ENCODE measurements around the gene SMIM5.
A peak's percentile ranks its signal among the peaks of the same experiment; 100 is the strongest.

The SMIM5 gene

GRCh38 chr17:75601057-75601987 is 31.9 kb upstream of the SMIM5 start:
- Histone ChIP-seq H3K9me2 (replicated peaks; ENCODE audit: insufficient read depth, low read length) (no peaks in the 10 kb centered on the region), H3K4me2 (ENCODE audit: low read depth, low read length) (no peak overlapping the region), H3K4me3 (ENCODE audit: low read length) (no peak overlapping the region), H2AFZ (ENCODE audit: low read length) (no peak overlapping the region), H3K79me2 (ENCODE audit: low read length) (no peaks in the 10 kb centered on the region), H4K20me1 (ENCODE audit: insufficient read depth, low read length) (no peaks in the 10 kb centered on the region), H3F3A (ENCODE audit: insufficient read depth, low read length) (no peaks in the 10 kb centered on the region), H3K9me3 (replicated peaks; ENCODE audit: insufficient read depth, low read length) (no peaks in the 10 kb centered on the region), H3K4me1 (ENCODE audit: low read length) (no peaks in the 10 kb centered on the region), H3K36me3 (replicated peaks; ENCODE audit: insufficient read depth, low read length) (no peaks in the 10 kb centered on the region), H3K27me3 (replicated peaks; ENCODE audit: insufficient read depth, low read length) (peaks cover 17% of the 10 kb centered on the region), H3K27ac (ENCODE audit: low read length) (no peak overlapping the region), H3K9ac (ENCODE audit: low read length) (no peak overlapping the region)
- DNase-seq = peak; percentile 67
- TF ChIP-seq, protein P1, sequence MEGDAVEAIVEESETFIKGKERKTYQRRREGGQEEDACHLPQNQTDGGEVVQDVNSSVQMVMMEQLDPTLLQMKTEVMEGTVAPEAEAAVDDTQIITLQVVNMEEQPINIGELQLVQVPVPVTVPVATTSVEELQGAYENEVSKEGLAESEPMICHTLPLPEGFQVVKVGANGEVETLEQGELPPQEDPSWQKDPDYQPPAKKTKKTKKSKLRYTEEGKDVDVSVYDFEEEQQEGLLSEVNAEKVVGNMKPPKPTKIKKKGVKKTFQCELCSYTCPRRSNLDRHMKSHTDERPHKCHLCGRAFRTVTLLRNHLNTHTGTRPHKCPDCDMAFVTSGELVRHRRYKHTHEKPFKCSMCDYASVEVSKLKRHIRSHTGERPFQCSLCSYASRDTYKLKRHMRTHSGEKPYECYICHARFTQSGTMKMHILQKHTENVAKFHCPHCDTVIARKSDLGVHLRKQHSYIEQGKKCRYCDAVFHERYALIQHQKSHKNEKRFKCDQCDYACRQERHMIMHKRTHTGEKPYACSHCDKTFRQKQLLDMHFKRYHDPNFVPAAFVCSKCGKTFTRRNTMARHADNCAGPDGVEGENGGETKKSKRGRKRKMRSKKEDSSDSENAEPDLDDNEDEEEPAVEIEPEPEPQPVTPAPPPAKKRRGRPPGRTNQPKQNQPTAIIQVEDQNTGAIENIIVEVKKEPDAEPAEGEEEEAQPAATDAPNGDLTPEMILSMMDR (IDR thresholded peaks at IDR 0.05; ENCODE audit: low read length) = peak; percentile 86
- TF ChIP-seq EZH2phosphoT487 (IDR thresholded peaks at IDR 0.05; ENCODE audit: low read length) = no peak

- Histone ChIP-seq H3K4me3 (ENCODE audit: low read length) (no peak overlapping the region), H3K36me3 (replicated peaks; ENCODE audit: insufficient read depth, low read length) (no peaks in the 10 kb centered on the region), H3K79me2 (ENCODE audit: low read length) (no peaks in the 10 kb centered on the region), H3K9ac (ENCODE audit: low read length) (no peak overlapping the region), H4K20me1 (ENCODE audit: insufficient read depth, low read length) (no peaks in the 10 kb centered on the region), H3K9me3 (replicated peaks; ENCODE audit: insufficient read depth, low read length) (no peaks in the 10 kb centered on the region), H3K27ac (ENCODE audit: low read length) (no peak overlapping the region), H2AFZ (ENCODE audit: low read length) (no peak overlapping the region), H3F3A (ENCODE audit: insufficient read depth, low read length) (no peaks in the 10 kb centered on the region), H3K4me1 (ENCODE audit: low read length) (no peaks in the 10 kb centered on the region), H3K9me2 (replicated peaks; ENCODE audit: insufficient read depth, low read length) (no peaks in the 10 kb centered on the region), H3K27me3 (replicated peaks; ENCODE audit: insufficient read depth, low read length) (peaks cover 4% of the 10 kb centered on the region; the same call in 1 of the 2 replicates), H3K4me2 (ENCODE audit: low read depth, low read length) (no peak overlapping the region)
- TF ChIP-seq, protein P1 (IDR thresholded peaks at IDR 0.05; ENCODE audit: low read length) = no peak
- no peak for TF ChIP-seq EZH2 (optimal IDR thresholded peaks at IDR 0.05; ENCODE audit: low read depth, low read length)
- no peak for TF ChIP-seq EZH2phosphoT487 (IDR thresholded peaks at IDR 0.05; ENCODE audit: low read length)
- DNase-seq = no peak
Observed at GRCh38 chr17:75602644-75603043, 30.6 kb upstream of the SMIM5 start.

DNA sequence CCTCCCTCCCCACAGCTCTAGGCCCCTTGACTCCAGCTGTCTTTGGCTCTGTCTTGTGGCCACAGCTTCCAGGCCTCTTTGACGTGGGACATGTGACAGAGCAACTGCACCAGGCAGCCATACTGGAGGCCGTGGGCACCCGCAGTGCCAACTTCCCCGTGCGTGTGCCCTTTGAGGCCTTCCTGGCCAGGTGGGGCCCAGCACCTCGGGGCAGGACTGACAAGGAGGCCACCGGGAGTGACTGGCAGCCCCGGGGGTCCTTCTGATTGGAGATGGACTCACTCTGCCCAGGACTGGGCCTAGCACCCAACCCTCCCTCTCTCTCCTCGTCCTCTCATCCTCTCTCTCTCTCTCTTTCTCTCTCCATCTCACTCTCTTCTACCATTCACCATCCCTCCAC is 30.1 kb upstream of the SMIM5 start:
- Histone ChIP-seq H3K9me2 (replicated peaks; ENCODE audit: insufficient read depth, low read length) (no peaks in the 10 kb centered on the region), H4K20me1 (ENCODE audit: insufficient read depth, low read length) (no peaks in the 10 kb centered on the region)
- no peak for TF ChIP-seq EZH2phosphoT487 (IDR thresholded peaks at IDR 0.05; ENCODE audit: low read length)
- TF ChIP-seq EZH2 (optimal IDR thresholded peaks at IDR 0.05; ENCODE audit: low read depth, low read length) = no peak
- TF ChIP-seq, protein P1 (IDR thresholded peaks at IDR 0.05; ENCODE audit: low read length) = no peak

More for the DNA sequence above, 30.1 kb upstream of the SMIM5 start:
- Histone ChIP-seq H3K36me3 (replicated peaks; ENCODE audit: insufficient read depth, low read length) (no peaks in the 10 kb centered on the region), H3K4me1 (ENCODE audit: low read length) (no peaks in the 10 kb centered on the region), H3K79me2 (ENCODE audit: low read length) (no peaks in the 10 kb centered on the region), H3K4me2 (ENCODE audit: low read depth, low read length) (no peak overlapping the region), H2AFZ (ENCODE audit: low read length) (no peak overlapping the region), H3K9ac (ENCODE audit: low read length) (no peak overlapping the region), H3K4me3 (ENCODE audit: low read length) (no peak overlapping the region), H3K27ac (ENCODE audit: low read length) (no peak overlapping the region), H3F3A (ENCODE audit: insufficient read depth, low read length) (no peaks in the 10 kb centered on the region), H3K27me3 (replicated peaks; ENCODE audit: insufficient read depth, low read length) (peaks cover 4% of the 10 kb centered on the region; the same call in 1 of the 2 replicates), H3K9me3 (replicated peaks; ENCODE audit: insufficient read depth, low read length) (no peaks in the 10 kb centered on the region)
- no peak for DNase-seq

Measured in MM.1S (cell line).